ENCODE results near the gene PGGHG. TPM values are rescaled to one million over a fixed set of nuclear protein-coding genes. Genes with fewer than 3 reads are reported as not detected.

Gene PGGHG
- total RNA-seq, 1 experiment from 2014 or later: 12.4 TPM

- no peak overlapping the region for H3K4me3 ChIP-seq (ENCODE audit: low read length)
- CTCF ChIA-PET: no interaction called here
- H3K79me2 ChIP-seq (ENCODE audit: low read length): no peaks in the 10 kb centered on the region
- no peak overlapping the region for H3K27ac ChIP-seq (ENCODE audit: low read length)
- intact Hi-C loops (cut with micrococcal nuclease): no loop called here
- no peaks in the 10 kb centered on the region for H3K9me3 ChIP-seq (ENCODE audit: low read length)
- H3K9ac ChIP-seq (ENCODE audit: low read length): no peak overlapping the region
- H3K36me3 ChIP-seq (ENCODE audit: low read depth, low read length): no peaks in the 10 kb centered on the region
- no TSS peak for BruUV-seq (replicated peaks)
- no peaks in the 10 kb centered on the region for H4K20me1 ChIP-seq (ENCODE audit: low read length)
- ATAC-seq (no peak), DNase-seq (no peak)
- peaks cover 22% of the 10 kb centered on the region for H3K27me3 ChIP-seq (ENCODE audit: low read length)
- no peaks in the 10 kb centered on the region for H3F3A ChIP-seq (ENCODE audit: low read length, unreplicated experiment)
- no peaks in the 10 kb centered on the region for H3K4me1 ChIP-seq (ENCODE audit: insufficient read depth, low read length)
- no peaks in the 10 kb centered on the region for H3K9me2 ChIP-seq (replicated peaks; ENCODE audit: low read length)
- H3K4me2 ChIP-seq (ENCODE audit: low read length): no peak overlapping the region
- H2AFZ ChIP-seq (ENCODE audit: low read length): no peak overlapping the region
- no peak for TF ChIP-seq CTCF (conservative IDR thresholded peaks at IDR 0.05; ENCODE audit: low read depth, low read length)
- no peak for TF ChIP-seq EZH2phosphoT487 (IDR thresholded peaks at IDR 0.05; ENCODE audit: borderline replicate concordance, low read length)
- no peak for TF ChIP-seq EZH2 (IDR thresholded peaks at IDR 0.05; ENCODE audit: low read length, unreplicated experiment)
- POLR2A ChIA-PET (ENCODE audit: unreplicated experiment): no interaction called here
These were observed 4.6 kb upstream of the PGGHG start for GRCh38 chr11:284105-285020.

GRCh38 chr11:285021-285893, 3.7 kb upstream of the PGGHG start:
- POLR2A ChIA-PET (ENCODE audit: unreplicated experiment): no interaction called here
- CTCF ChIA-PET: no interaction called here
- Histone ChIP-seq H3K9me2 (replicated peaks; ENCODE audit: low read length) (no peaks in the 10 kb centered on the region), H3K9me3 (ENCODE audit: low read length) (no peaks in the 10 kb centered on the region), H3K4me3 (ENCODE audit: low read length) (no peak overlapping the region), H3K27me3 (ENCODE audit: low read length) (peaks cover 13% of the 10 kb centered on the region), H3K4me2 (ENCODE audit: low read length) (no peak overlapping the region), H3K27ac (ENCODE audit: low read length) (no peak overlapping the region), H3K79me2 (ENCODE audit: low read length) (no peaks in the 10 kb centered on the region), H3K4me1 (ENCODE audit: insufficient read depth, low read length) (no peaks in the 10 kb centered on the region), H2AFZ (ENCODE audit: low read length) (no peak overlapping the region), H3K36me3 (ENCODE audit: low read depth, low read length) (no peaks in the 10 kb centered on the region), H4K20me1 (ENCODE audit: low read length) (no peaks in the 10 kb centered on the region), H3K9ac (ENCODE audit: low read length) (no peak overlapping the region), H3F3A (ENCODE audit: low read length, unreplicated experiment) (no peaks in the 10 kb centered on the region)
- intact Hi-C loops (cut with micrococcal nuclease): no loop called here
- no peak for TF ChIP-seq EZH2 (IDR thresholded peaks at IDR 0.05; ENCODE audit: low read length, unreplicated experiment)
- no peak for TF ChIP-seq CTCF (conservative IDR thresholded peaks at IDR 0.05; ENCODE audit: low read depth, low read length)
- TF ChIP-seq EZH2phosphoT487 (IDR thresholded peaks at IDR 0.05; ENCODE audit: borderline replicate concordance, low read length): no peak
- DNase-seq (no peak), ATAC-seq (no peak)
- no TSS peak for BruUV-seq (replicated peaks)

Measured in PC-3 (cell line).